ENCODE results near the gene CWC22.
"Not testable (repeated sequence)": the region's sequence is repeated elsewhere in the genome, so short reads cannot be mapped to it uniquely, and the experiment has no call there.

Gene CWC22

GRCh38 chr2:179936141-179936540, 71.0 kb downstream of the CWC22 start:
- no peaks in the 10 kb centered on the region for H3K4me1 ChIP-seq (ENCODE audit: control insufficient read depth, low read depth, low read length)
- no peaks in the 10 kb centered on the region for H3K79me2 ChIP-seq (ENCODE audit: control insufficient read depth, insufficient read depth, low read length)
- H3K36me3 ChIP-seq (ENCODE audit: control insufficient read depth, insufficient read depth, low read length): no peaks in the 10 kb centered on the region
- DNase-seq: no peak
- H3K4ac ChIP-seq (ENCODE audit: low read depth, low read length): no peak overlapping the region
- no peak overlapping the region for H3K23ac ChIP-seq (ENCODE audit: low read length)
- no peak overlapping the region for H4K8ac ChIP-seq (ENCODE audit: low read depth, low read length)
- no peak overlapping the region for H2BK15ac ChIP-seq (replicated peaks; ENCODE audit: low read depth)
- no peak overlapping the region for H3K18ac ChIP-seq (ENCODE audit: low read length)
- no peak overlapping the region for H2BK5ac ChIP-seq (ENCODE audit: low read length)
- H3K4me3 ChIP-seq (ENCODE audit: low read length): no peak overlapping the region
- no peak overlapping the region for H4K5ac ChIP-seq (ENCODE audit: low read length)
- no peak overlapping the region for H3K9ac ChIP-seq (ENCODE audit: low read length)
- no peak overlapping the region for H2BK120ac ChIP-seq (ENCODE audit: low read depth, low read length)
- no peaks in the 10 kb centered on the region for H3K79me1 ChIP-seq (ENCODE audit: low read length)
- H3K27me3 ChIP-seq (ENCODE audit: insufficient read depth, low read length, poor library complexity): no peaks in the 10 kb centered on the region
- no peak overlapping the region for H3K4me2 ChIP-seq (ENCODE audit: low read length)
- no CpG with 5 or more reads among the region's 1 CpG for WGBS (ENCODE audit: extremely low coverage, insufficient coverage, low lambda C conversion rate)
- H3K56ac ChIP-seq (ENCODE audit: low read length): no peak overlapping the region
- no peak overlapping the region for H3K27ac ChIP-seq (ENCODE audit: low read depth, low read length)
- no peak overlapping the region for H2AK5ac ChIP-seq (ENCODE audit: low read length)

GRCh38 chr2:179932786-179933185, 74.3 kb downstream of the CWC22 start:
- no peak overlapping the region for H3K4me3 ChIP-seq (ENCODE audit: low read length)
- no peak overlapping the region for H3K27ac ChIP-seq (ENCODE audit: low read depth, low read length)
- H3K79me1 ChIP-seq (ENCODE audit: low read length): no peaks in the 10 kb centered on the region
- no peak for DNase-seq
- no peak overlapping the region for H3K56ac ChIP-seq (ENCODE audit: low read length)
- H3K79me2 ChIP-seq (ENCODE audit: control insufficient read depth, insufficient read depth, low read length): no peaks in the 10 kb centered on the region
- no peaks in the 10 kb centered on the region for H3K27me3 ChIP-seq (ENCODE audit: insufficient read depth, low read length, poor library complexity)
- H4K5ac ChIP-seq (ENCODE audit: low read length): no peak overlapping the region
- H3K4me1 ChIP-seq (ENCODE audit: control insufficient read depth, low read depth, low read length): no peaks in the 10 kb centered on the region
- no peak overlapping the region for H3K23ac ChIP-seq (ENCODE audit: low read length)
- no peak overlapping the region for H3K4me2 ChIP-seq (ENCODE audit: low read length)
- H3K9ac ChIP-seq (ENCODE audit: low read length): no peak overlapping the region
- no peak overlapping the region for H3K18ac ChIP-seq (ENCODE audit: low read length)
- H3K36me3 ChIP-seq (ENCODE audit: control insufficient read depth, insufficient read depth, low read length): no peaks in the 10 kb centered on the region
- no CpG with 5 or more reads among the region's 2 CpGs for WGBS (ENCODE audit: extremely low coverage, insufficient coverage, low lambda C conversion rate)
- no peak overlapping the region for H2BK15ac ChIP-seq (replicated peaks; ENCODE audit: low read depth)
- no peak overlapping the region for H4K8ac ChIP-seq (ENCODE audit: low read depth, low read length)
- no peak overlapping the region for H2BK5ac ChIP-seq (ENCODE audit: low read length)
- H2BK120ac ChIP-seq (ENCODE audit: low read depth, low read length): no peak overlapping the region
- no peak overlapping the region for H2AK5ac ChIP-seq (ENCODE audit: low read length)
- H3K4ac ChIP-seq (ENCODE audit: low read depth, low read length): no peak overlapping the region

GRCh38 chr2:179931502-179931901, 75.6 kb downstream of the CWC22 start:
- H2BK15ac ChIP-seq (replicated peaks; ENCODE audit: low read depth): no peak overlapping the region
- H2BK5ac ChIP-seq (ENCODE audit: low read length): no peak overlapping the region
- WGBS (ENCODE audit: extremely low coverage, insufficient coverage, low lambda C conversion rate): no CpG with 5 or more reads among the region's 3 CpGs
- no peak overlapping the region for H3K18ac ChIP-seq (ENCODE audit: low read length)
- no peak overlapping the region for H3K4ac ChIP-seq (ENCODE audit: low read depth, low read length)
- no peak for DNase-seq
- no peak overlapping the region for H2BK120ac ChIP-seq (ENCODE audit: low read depth, low read length)
- H4K5ac ChIP-seq (ENCODE audit: low read length): no peak overlapping the region
- H3K36me3 ChIP-seq (ENCODE audit: control insufficient read depth, insufficient read depth, low read length): no peaks in the 10 kb centered on the region
- H3K79me1 ChIP-seq (ENCODE audit: low read length): no peaks in the 10 kb centered on the region
- H3K4me1 ChIP-seq (ENCODE audit: control insufficient read depth, low read depth, low read length): no peaks in the 10 kb centered on the region
- no peak overlapping the region for H3K56ac ChIP-seq (ENCODE audit: low read length)
- H3K4me2 ChIP-seq (ENCODE audit: low read length): no peak overlapping the region
- H3K4me3 ChIP-seq (ENCODE audit: low read length): no peak overlapping the region
- H2AK5ac ChIP-seq (ENCODE audit: low read length): no peak overlapping the region
- no peak overlapping the region for H3K23ac ChIP-seq (ENCODE audit: low read length)
- H3K27ac ChIP-seq (ENCODE audit: low read depth, low read length): no peak overlapping the region
- H3K79me2 ChIP-seq (ENCODE audit: control insufficient read depth, insufficient read depth, low read length): no peaks in the 10 kb centered on the region
- no peak overlapping the region for H4K8ac ChIP-seq (ENCODE audit: low read depth, low read length)
- no peak overlapping the region for H3K9ac ChIP-seq (ENCODE audit: low read length)
- no peaks in the 10 kb centered on the region for H3K27me3 ChIP-seq (ENCODE audit: insufficient read depth, low read length, poor library complexity)

- not testable (repeated sequence) for H3K4ac ChIP-seq (ENCODE audit: low read depth, low read length); H3K4me3 ChIP-seq (ENCODE audit: low read length); H3K79me2 ChIP-seq (ENCODE audit: control insufficient read depth, insufficient read depth, low read length); H4K5ac ChIP-seq (ENCODE audit: low read length); H3K4me2 ChIP-seq (ENCODE audit: low read length); H3K18ac ChIP-seq (ENCODE audit: low read length); H3K36me3 ChIP-seq (ENCODE audit: control insufficient read depth, insufficient read depth, low read length); H2BK5ac ChIP-seq (ENCODE audit: low read length); H3K9ac ChIP-seq (ENCODE audit: low read length); H3K79me1 ChIP-seq (ENCODE audit: low read length); H4K8ac ChIP-seq (ENCODE audit: low read depth, low read length); H3K27ac ChIP-seq (ENCODE audit: low read depth, low read length); H3K4me1 ChIP-seq (ENCODE audit: control insufficient read depth, low read depth, low read length); H3K23ac ChIP-seq (ENCODE audit: low read length); H3K56ac ChIP-seq (ENCODE audit: low read length); H3K27me3 ChIP-seq (ENCODE audit: insufficient read depth, low read length, poor library complexity); H2BK120ac ChIP-seq (ENCODE audit: low read depth, low read length); H2AK5ac ChIP-seq (ENCODE audit: low read length); DNase-seq; H2BK15ac ChIP-seq (replicated peaks; ENCODE audit: low read depth)
- WGBS (ENCODE audit: extremely low coverage, insufficient coverage, low lambda C conversion rate): no CpG with 5 or more reads among the region's 3 CpGs
Observed at GRCh38 chr2:179929997-179930396, 77.1 kb downstream of the CWC22 start.

- no peak overlapping the region for H4K8ac ChIP-seq (ENCODE audit: low read depth, low read length)
- H4K5ac ChIP-seq (ENCODE audit: low read length): no peak overlapping the region
- H3K79me2 ChIP-seq (ENCODE audit: control insufficient read depth, insufficient read depth, low read length): no peaks in the 10 kb centered on the region
- H2BK5ac ChIP-seq (ENCODE audit: low read length): no peak overlapping the region
- H3K56ac ChIP-seq (ENCODE audit: low read length): no peak overlapping the region
- no peaks in the 10 kb centered on the region for H3K4me1 ChIP-seq (ENCODE audit: control insufficient read depth, low read depth, low read length)
- no peak overlapping the region for H3K18ac ChIP-seq (ENCODE audit: low read length)
- WGBS (ENCODE audit: extremely low coverage, insufficient coverage, low lambda C conversion rate): no CpG with 5 or more reads among the region's 1 CpG
- no peak overlapping the region for H2AK5ac ChIP-seq (ENCODE audit: low read length)
- H3K36me3 ChIP-seq (ENCODE audit: control insufficient read depth, insufficient read depth, low read length): no peaks in the 10 kb centered on the region
- no peaks in the 10 kb centered on the region for H3K79me1 ChIP-seq (ENCODE audit: low read length)
- no peak overlapping the region for H3K4me2 ChIP-seq (ENCODE audit: low read length)
- no peak overlapping the region for H2BK15ac ChIP-seq (replicated peaks; ENCODE audit: low read depth)
- no peak overlapping the region for H3K9ac ChIP-seq (ENCODE audit: low read length)
- no peak overlapping the region for H2BK120ac ChIP-seq (ENCODE audit: low read depth, low read length)
- no peak overlapping the region for H3K23ac ChIP-seq (ENCODE audit: low read length)
- DNase-seq: no peak
- no peak overlapping the region for H3K4me3 ChIP-seq (ENCODE audit: low read length)
- H3K27ac ChIP-seq (ENCODE audit: low read depth, low read length): no peak overlapping the region
- no peak overlapping the region for H3K4ac ChIP-seq (ENCODE audit: low read depth, low read length)
- no peaks in the 10 kb centered on the region for H3K27me3 ChIP-seq (ENCODE audit: insufficient read depth, low read length, poor library complexity)
Observed at GRCh38 chr2:179927041-179927440, 80.1 kb downstream of the CWC22 start.

GRCh38 chr2:179925713-179926112, 81.4 kb downstream of the CWC22 start:
- no peak overlapping the region for H3K56ac ChIP-seq (ENCODE audit: low read length)
- WGBS (ENCODE audit: extremely low coverage, insufficient coverage, low lambda C conversion rate): no CpG with 5 or more reads among the region's 2 CpGs

More at GRCh38 chr2:179925713-179926112, 81.4 kb downstream of the CWC22 start:
- H2BK15ac ChIP-seq (replicated peaks; ENCODE audit: low read depth): no peak overlapping the region
- no peak for DNase-seq
- H4K8ac ChIP-seq (ENCODE audit: low read depth, low read length): no peak overlapping the region
- no peak overlapping the region for H4K5ac ChIP-seq (ENCODE audit: low read length)
- no peak overlapping the region for H3K23ac ChIP-seq (ENCODE audit: low read length)
- no peak overlapping the region for H3K4me3 ChIP-seq (ENCODE audit: low read length)
- no peak overlapping the region for H3K4ac ChIP-seq (ENCODE audit: low read depth, low read length)
- no peak overlapping the region for H3K4me2 ChIP-seq (ENCODE audit: low read length)
- no peaks in the 10 kb centered on the region for H3K4me1 ChIP-seq (ENCODE audit: control insufficient read depth, low read depth, low read length)
- H3K9ac ChIP-seq (ENCODE audit: low read length): no peak overlapping the region
- H3K18ac ChIP-seq (ENCODE audit: low read length): no peak overlapping the region
- no peak overlapping the region for H3K27ac ChIP-seq (ENCODE audit: low read depth, low read length)
- no peak overlapping the region for H2BK120ac ChIP-seq (ENCODE audit: low read depth, low read length)
- H3K79me2 ChIP-seq (ENCODE audit: control insufficient read depth, insufficient read depth, low read length): no peaks in the 10 kb centered on the region
- H3K79me1 ChIP-seq (ENCODE audit: low read length): no peaks in the 10 kb centered on the region
- H2AK5ac ChIP-seq (ENCODE audit: low read length): no peak overlapping the region
- H2BK5ac ChIP-seq (ENCODE audit: low read length): no peak overlapping the region
- H3K27me3 ChIP-seq (ENCODE audit: insufficient read depth, low read length, poor library complexity): no peaks in the 10 kb centered on the region
- no peaks in the 10 kb centered on the region for H3K36me3 ChIP-seq (ENCODE audit: control insufficient read depth, insufficient read depth, low read length)
